ENCODE results near the gene DHRS7B.
"Not testable (repeated sequence)": the region's sequence is repeated elsewhere in the genome, so short reads cannot be mapped to it uniquely, and the experiment has no call there.

The DHRS7B gene

GRCh38 chr17:21223086-21223485 lies 96.3 kb downstream of the DHRS7B start:
- DNase-seq (ENCODE audit: low read depth), result no peak
- H3K4me3 ChIP-seq (ENCODE audit: low read depth, low read length), result no peak overlapping the region

- not testable (repeated sequence) for DNase-seq (ENCODE audit: low read depth); H3K4me3 ChIP-seq (ENCODE audit: low read depth, low read length)
Observed at GRCh38 chr17:21227277-21227676, 100.5 kb downstream of the DHRS7B start.

GRCh38 chr17:21228111-21228510 lies 101.3 kb downstream of the DHRS7B start:
- H3K4me3 ChIP-seq (ENCODE audit: low read depth, low read length), result no peak overlapping the region
- DNase-seq (ENCODE audit: low read depth), result no peak

- H3K4me3 ChIP-seq (ENCODE audit: low read depth, low read length), result no peak overlapping the region
- DNase-seq (ENCODE audit: low read depth), result no peak
Observed at GRCh38 chr17:21228845-21229244, 102.1 kb downstream of the DHRS7B start.

GRCh38 chr17:21231533-21231932 lies 104.8 kb downstream of the DHRS7B start:
- no peak overlapping the region for H3K4me3 ChIP-seq (ENCODE audit: low read depth, low read length)
- no peak for DNase-seq (ENCODE audit: low read depth)

- H3K4me3 ChIP-seq (ENCODE audit: low read depth, low read length), result no peak overlapping the region
- no peak for DNase-seq (ENCODE audit: low read depth)
Observed at GRCh38 chr17:21232033-21232749, 105.4 kb downstream of the DHRS7B start.

- no peak for DNase-seq (ENCODE audit: low read depth)
- no peak overlapping the region for H3K4me3 ChIP-seq (ENCODE audit: low read depth, low read length)
Observed at GRCh38 chr17:21233581-21234347, 107.0 kb downstream of the DHRS7B start.

- no peak overlapping the region for H3K4me3 ChIP-seq (ENCODE audit: low read depth, low read length)
- no peak for DNase-seq (ENCODE audit: low read depth)
Observed at GRCh38 chr17:21235921-21236320, 109.2 kb downstream of the DHRS7B start.

- no peak for DNase-seq (ENCODE audit: low read depth)
- H3K4me3 ChIP-seq (ENCODE audit: low read depth, low read length), result no peak overlapping the region
Observed at GRCh38 chr17:21239680-21240368, 113.1 kb downstream of the DHRS7B start.

GRCh38 chr17:21240369-21241055 lies 113.7 kb downstream of the DHRS7B start:
- DNase-seq (ENCODE audit: low read depth), result no peak
- H3K4me3 ChIP-seq (ENCODE audit: low read depth, low read length), result no peak overlapping the region
